Dermis blood vessel endothelial cell (primary cell): ENCODE data around the gene MRPS9. TPM values are rescaled to one million over a fixed set of nuclear protein-coding genes. Genes with fewer than 3 reads are reported as not detected.

Experiments used
- DNase-seq: peaks from one replicate; pipeline ENCODE4 v3.0.0; 2010
- total RNA-seq: library from RNA; depleted of rRNA; stranded (reverse); fragments of >200 nt; gene quantifications from 2 replicates; pipeline ENCODE4 v1.2.3, GENCODE V29; 2014

Gene MRPS9
- total RNA-seq, 1 donor from 2014 or later, result 21.4 TPM

GRCh38 chr2:105125428-105125827, 87.6 kb downstream of the MRPS9 start:
- DNase-seq, result peak; percentile 7

GRCh38 chr2:105125920-105126319, 88.1 kb downstream of the MRPS9 start:
- no peak for DNase-seq

- DNase-seq, result no peak
These were observed 88.5 kb downstream of the MRPS9 start for GRCh38 chr2:105126336-105126735.

GRCh38 chr2:105127289-105127915, 89.5 kb downstream of the MRPS9 start:
- DNase-seq, result no peak

GRCh38 chr2:105129722-105130232, 91.9 kb downstream of the MRPS9 start:
- DNase-seq, result no peak

GRCh38 chr2:105130546-105130945, 92.7 kb downstream of the MRPS9 start:
- DNase-seq, result no peak

- DNase-seq, result no peak
These were observed 96.2 kb downstream of the MRPS9 start for GRCh38 chr2:105134081-105134480.

- DNase-seq, result no peak
These were observed 97.6 kb downstream of the MRPS9 start for GRCh38 chr2:105135436-105135835.

GRCh38 chr2:105136394-105136793, 98.5 kb downstream of the MRPS9 start:
- DNase-seq, result no peak

- DNase-seq, result no peak
These were observed 100.8 kb downstream of the MRPS9 start for GRCh38 chr2:105138643-105139042.

GRCh38 chr2:105139556-105140239, 101.8 kb downstream of the MRPS9 start:
- DNase-seq, result no peak

GRCh38 chr2:105140240-105140568, 102.3 kb downstream of the MRPS9 start:
- no peak for DNase-seq

GRCh38 chr2:105141099-105141614, 103.3 kb downstream of the MRPS9 start:
- DNase-seq, result no peak

- no peak for DNase-seq
These were observed 104.4 kb downstream of the MRPS9 start for GRCh38 chr2:105142239-105142638.

GRCh38 chr2:105143094-105143466, 105.2 kb downstream of the MRPS9 start:
- no peak for DNase-seq

GRCh38 chr2:105143467-105144151, 105.7 kb downstream of the MRPS9 start:
- no peak for DNase-seq

GRCh38 chr2:105144152-105144940, 106.5 kb downstream of the MRPS9 start:
- no peak for DNase-seq

GRCh38 chr2:105144941-105145300, 107.1 kb downstream of the MRPS9 start:
- DNase-seq, result no peak

- DNase-seq, result no peak
These were observed 111.4 kb downstream of the MRPS9 start for GRCh38 chr2:105149272-105149671.
